GM12865 (cell line): ENCODE results near the gene WWTR1.

Experiments used
- DNase-seq: peaks from one replicate; pipeline ENCODE4 v3.0.0; 2010; ENCODE audit warnings: low read depth
- H3K4me3 ChIP-seq: 2 replicates; pipeline ENCODE4 v1.5.1; 2011; ENCODE audit warnings: mild to moderate bottlenecking, low read depth, low read length, control low read depth
- TF ChIP-seq, protein P1 (sequence below): IDR thresholded peaks from 2 replicates; pipeline ENCODE4 v1.5.1; 2011; ENCODE audit warnings: low read length, control low read depth, low read depth, inconsistent platforms; ENCODE audit not compliant: insufficient read depth; ENCODE audit errors: missing control alignments

The WWTR1 gene

DNA sequence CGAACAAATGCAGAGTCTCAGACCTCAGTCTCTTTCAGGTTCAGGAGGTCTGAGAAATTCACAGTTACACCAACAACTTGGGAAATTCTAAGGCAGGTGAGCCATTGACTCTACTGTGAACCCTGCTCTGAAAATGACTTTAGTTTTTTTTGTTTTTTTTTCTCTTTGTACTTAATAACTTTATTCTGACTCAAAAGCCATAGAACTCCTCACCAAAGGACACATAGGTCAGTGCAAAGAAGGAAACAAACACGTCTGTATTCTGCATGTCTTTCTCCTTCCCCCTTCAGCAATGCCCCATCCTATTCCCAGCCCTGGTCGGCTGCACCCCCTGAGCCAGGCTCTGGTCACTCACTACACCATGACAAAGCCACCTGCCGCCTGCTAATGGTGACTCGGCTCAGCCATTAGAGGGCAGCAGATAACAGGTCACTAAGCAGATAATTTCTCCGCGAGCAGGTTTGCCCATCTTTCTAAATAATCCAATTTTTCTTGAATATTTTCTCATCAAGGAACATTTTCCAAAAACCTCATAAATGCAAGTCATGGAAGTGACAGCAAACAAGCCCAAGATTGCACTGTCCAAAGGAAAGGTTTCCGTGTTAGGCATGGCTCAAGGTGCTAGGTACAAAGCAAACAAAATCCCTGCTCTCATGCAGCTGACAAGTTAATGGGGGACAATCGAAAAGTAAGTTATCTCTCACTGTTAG is 145.6 kb downstream of the WWTR1 start:
- DNase-seq: peak; percentile 75
- no peak overlapping the region for H3K4me3 ChIP-seq
- TF ChIP-seq, protein P1, sequence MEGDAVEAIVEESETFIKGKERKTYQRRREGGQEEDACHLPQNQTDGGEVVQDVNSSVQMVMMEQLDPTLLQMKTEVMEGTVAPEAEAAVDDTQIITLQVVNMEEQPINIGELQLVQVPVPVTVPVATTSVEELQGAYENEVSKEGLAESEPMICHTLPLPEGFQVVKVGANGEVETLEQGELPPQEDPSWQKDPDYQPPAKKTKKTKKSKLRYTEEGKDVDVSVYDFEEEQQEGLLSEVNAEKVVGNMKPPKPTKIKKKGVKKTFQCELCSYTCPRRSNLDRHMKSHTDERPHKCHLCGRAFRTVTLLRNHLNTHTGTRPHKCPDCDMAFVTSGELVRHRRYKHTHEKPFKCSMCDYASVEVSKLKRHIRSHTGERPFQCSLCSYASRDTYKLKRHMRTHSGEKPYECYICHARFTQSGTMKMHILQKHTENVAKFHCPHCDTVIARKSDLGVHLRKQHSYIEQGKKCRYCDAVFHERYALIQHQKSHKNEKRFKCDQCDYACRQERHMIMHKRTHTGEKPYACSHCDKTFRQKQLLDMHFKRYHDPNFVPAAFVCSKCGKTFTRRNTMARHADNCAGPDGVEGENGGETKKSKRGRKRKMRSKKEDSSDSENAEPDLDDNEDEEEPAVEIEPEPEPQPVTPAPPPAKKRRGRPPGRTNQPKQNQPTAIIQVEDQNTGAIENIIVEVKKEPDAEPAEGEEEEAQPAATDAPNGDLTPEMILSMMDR: peak; percentile 77

DNA sequence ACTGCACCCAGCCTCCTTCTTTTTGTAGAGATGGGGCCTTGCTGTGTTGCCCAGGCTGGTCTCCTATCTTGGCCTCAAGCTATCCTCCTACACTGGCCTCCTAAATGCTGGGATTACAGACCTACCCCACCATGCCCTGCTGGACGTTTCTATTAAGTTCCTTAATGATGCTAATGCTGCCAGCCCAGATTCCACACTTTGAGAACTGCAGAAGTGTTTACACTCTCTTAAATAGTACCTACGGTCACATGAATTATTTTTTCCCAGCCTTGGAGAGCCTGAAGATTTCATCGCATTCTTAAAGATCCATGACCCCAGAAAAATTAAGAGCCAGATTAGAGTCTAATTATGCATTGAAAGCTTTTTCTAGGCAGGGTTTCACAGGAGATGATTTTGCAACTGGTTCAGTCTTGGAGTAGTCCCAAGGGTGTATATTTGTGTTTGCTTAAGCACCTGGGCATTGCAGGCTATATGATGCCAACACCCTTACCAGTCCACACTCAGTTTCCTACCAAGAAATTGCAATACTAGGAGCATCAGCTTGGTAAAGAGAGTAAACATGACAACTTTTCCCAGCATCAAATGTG is 146.7 kb downstream of the WWTR1 start:
- no peak for DNase-seq
- H3K4me3 ChIP-seq: no peak overlapping the region
- TF ChIP-seq, protein P1: no peak

DNA sequence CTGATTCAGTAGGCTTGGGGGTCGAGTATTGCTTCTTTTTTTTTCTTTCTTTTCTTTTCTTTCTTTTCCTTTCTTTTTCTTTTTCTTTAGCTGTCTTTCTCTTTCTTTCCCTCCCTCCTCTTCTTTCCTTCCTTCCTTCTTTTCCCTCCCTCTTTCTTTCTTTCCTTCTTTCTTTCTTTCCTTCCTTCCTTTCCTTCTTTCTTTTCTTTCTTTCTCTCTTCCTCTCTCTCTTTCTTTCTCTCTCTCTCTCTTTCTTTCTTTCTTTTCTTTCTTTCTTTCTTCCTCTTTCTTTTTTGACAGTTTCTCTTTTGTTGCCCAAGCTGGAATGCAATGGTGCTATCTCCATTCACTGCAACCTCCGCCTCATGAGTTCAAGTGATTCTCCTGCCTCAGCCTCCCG is 147.3 kb downstream of the WWTR1 start:
- H3K4me3 ChIP-seq: no peak overlapping the region
- TF ChIP-seq, protein P1: no peak
- no peak for DNase-seq

DNA sequence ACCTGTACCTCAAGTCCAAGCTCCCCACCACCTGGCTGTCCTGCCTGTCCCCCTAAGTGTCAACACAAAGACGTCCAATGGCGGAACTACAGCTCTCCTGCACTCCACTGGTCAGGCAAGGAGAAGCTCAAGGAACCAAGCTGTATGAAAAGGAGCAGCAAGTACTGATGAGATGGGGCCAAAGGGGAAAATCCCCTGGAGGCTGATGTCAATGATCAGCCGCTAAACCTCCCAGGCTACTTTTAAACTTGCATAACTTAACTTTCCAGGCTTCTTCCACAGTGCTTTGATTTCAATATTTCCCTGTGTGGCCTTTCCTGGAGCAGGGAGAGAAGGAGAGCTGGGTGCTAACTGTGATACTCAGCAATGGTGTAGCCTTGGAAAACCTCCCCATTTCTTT is 148.3 kb downstream of the WWTR1 start:
- TF ChIP-seq, protein P1: no peak
- no peak for DNase-seq
- H3K4me3 ChIP-seq: no peak overlapping the region

DNA sequence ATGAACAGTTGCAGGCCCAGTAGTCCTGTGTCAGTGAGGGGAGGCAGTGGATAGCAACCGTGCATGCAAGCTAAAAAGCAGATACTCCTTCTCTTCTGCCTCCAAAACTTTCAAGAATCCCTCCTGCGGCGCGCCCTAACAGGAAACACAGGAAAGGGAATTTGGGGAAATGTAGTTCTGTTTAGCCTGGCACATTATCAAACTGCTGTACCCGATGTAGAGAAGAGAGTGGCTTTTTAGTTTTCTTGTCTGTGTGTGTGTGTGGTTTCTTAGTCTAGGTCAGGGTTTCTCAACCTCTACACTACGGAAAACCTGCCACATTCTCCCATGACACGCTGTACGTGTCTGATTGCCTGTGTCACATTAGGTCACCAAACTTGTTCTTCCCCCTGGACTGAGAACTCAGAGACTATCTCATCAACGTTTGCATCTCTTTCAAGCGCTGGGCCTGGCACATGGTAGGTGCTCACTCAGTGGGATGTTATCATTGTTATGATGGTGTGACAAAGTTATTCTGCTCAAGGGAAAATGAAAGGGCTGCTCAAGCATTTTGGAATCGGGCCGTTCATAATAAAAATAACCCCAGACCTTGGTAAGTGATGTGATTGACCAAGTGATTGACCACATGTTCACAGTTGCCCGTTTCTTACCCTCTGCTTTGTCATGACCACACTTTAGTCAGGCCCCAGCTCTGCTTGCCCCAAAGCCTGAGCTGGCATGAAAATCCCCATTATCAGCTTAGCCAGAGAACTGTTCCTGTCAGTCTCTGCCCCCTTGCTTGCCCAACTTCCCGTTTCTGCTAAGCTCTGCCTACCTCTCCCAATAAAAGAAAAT is 150.1 kb downstream of the WWTR1 start:
- TF ChIP-seq, protein P1: no peak
- no peak overlapping the region for H3K4me3 ChIP-seq
- peak; percentile 50 for DNase-seq

DNA sequence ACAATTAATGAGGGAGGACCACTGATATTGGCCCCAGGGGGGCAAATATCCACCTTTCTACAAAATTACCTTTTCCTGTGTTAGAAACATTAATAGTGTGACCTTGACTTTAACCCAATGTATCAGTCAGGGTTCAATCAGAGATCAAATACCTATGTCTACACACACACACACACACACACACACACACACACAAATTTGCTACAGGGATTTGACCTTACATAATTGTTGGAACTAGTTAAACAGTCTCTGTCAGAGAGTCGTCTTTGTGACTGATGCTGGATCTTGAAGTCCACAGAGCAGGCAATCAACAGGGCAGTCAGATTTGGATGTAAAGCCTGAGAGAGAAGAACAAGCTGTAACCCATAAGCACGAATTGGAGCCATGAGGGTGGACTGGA is 150.9 kb downstream of the WWTR1 start:
- H3K4me3 ChIP-seq: no peak overlapping the region
- no peak for DNase-seq
- TF ChIP-seq, protein P1: no peak
